ENCODE results near the gene TMEM9.

DNA sequence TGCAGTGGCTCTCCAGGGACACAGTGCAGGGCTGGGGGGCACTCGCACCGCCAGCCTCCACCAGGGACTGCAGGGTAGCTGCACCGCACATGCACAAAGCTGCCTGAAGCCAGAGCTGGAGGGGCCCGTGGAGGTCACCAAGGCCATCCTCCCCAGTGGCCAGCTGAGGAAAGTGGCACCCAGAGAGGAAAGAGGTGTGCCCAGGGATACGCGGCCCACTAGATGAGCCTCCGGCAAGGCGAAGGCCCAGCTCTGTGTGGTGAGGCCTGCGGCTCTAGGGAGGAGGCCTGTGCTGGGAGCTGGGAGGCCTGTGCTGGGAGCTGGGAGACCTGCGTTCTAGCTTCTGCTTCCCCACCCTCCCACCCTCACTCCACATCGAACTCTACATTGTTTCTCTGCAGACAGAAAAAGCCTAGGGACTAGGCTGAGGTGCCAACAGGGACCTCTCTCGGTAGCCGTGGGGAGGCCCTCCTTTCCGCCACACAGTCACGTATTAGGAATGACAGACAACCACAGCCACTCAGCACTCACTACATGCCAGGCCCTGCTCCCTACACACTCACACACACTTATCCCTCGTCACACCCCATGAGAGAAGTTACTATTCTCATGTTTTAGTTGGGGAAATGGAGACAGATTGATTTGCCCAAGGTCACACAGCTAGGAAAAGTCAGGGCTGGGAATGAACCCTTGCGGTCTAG, 26.4 kb downstream of the TMEM9 start:
- TF ChIP-seq CTCF (IDR thresholded peaks at IDR 0.05) (no peak), POLR2A (IDR thresholded peaks at IDR 0.05) (no peak)
